Naive thymus-derived CD4-positive, alpha-beta T cell (primary cell): ENCODE results near the gene ACTN2. TPM values are rescaled to one million over a fixed set of nuclear protein-coding genes. Genes with fewer than 3 reads are reported as not detected.

Experiments used
- ATAC-seq: fragments of 150-1000 bp; cut with Tn5 transposase; 2 replicates; pipeline ENCODE4 v1.10.0; 2021; ENCODE audit warnings: mild to moderate bottlenecking, moderate library complexity
- CTCF ChIA-PET: fragments of 350-600 bp; sonication (Branson Sonifier 250); formaldehyde crosslinking; loops from one replicate; lab custom pipeline; 2021; ENCODE audit warnings: antibody characterized with exemption; lab: Charles Lee
- POLR2A ChIA-PET: fragments of 350-600 bp; sonication (Branson Sonifier 250); formaldehyde crosslinking; loops from one replicate; lab custom pipeline; 2021; ENCODE audit warnings: antibody characterized with exemption, inconsistent platforms; lab: Charles Lee
- DNase-seq, 9 donors: peaks; one replicate each; pipeline versions ENCODE4 v3.0.0 to v3.0.0-alpha.2; 2020 to 2022; ENCODE audit warnings: mixed read lengths in 1 of 9
- H3K27ac ChIP-seq: one replicate; pipeline ENCODE4 v1.7.0; 2013; ENCODE audit warnings: mild to moderate bottlenecking, low read depth, low read length, moderate library complexity
- H3K27me3 ChIP-seq, 2 donors: one replicate each; pipeline ENCODE4 v1.7.0; 2013; ENCODE audit warnings: low read length in 2 of 2, mild to moderate bottlenecking in 2 of 2, moderate library complexity in 2 of 2; ENCODE audit not compliant: control insufficient read depth in 2 of 2, insufficient read depth in 2 of 2
- H3K36me3 ChIP-seq, 3 experiments: 1 replicate in 2 of 3; 2 replicates in 1 of 3; pipeline ENCODE4 v1.7.0; 2013; ENCODE audit warnings: low read length in 3 of 3, mild to moderate bottlenecking in 3 of 3, moderate library complexity in 1 of 3; ENCODE audit not compliant: insufficient read depth in 3 of 3, control insufficient read depth in 2 of 3
- H3K4me1 ChIP-seq, 2 donors: one replicate each; pipeline ENCODE4 v1.7.0; 2013; ENCODE audit warnings: low read length in 2 of 2, mild to moderate bottlenecking in 2 of 2, moderate library complexity in 1 of 2; ENCODE audit not compliant: control insufficient read depth in 2 of 2, insufficient read depth in 2 of 2
- H3K4me3 ChIP-seq: 2 replicates; pipeline ENCODE4 v1.7.0; 2013; ENCODE audit warnings: mild to moderate bottlenecking, low read length
- H3K9me3 ChIP-seq, 3 experiments: 1 replicate in 2 of 3; 2 replicates in 1 of 3; pipeline ENCODE4 v1.7.0; 2013; ENCODE audit warnings: low read length in 3 of 3; ENCODE audit not compliant: control insufficient read depth in 2 of 3
- H3K27ac Mint-ChIP-seq, 9 donors: one replicate each; pipeline ENCODE4 v1.8.0; 2020 to 2022; ENCODE audit warnings: mixed read lengths in 9 of 9, mild to moderate bottlenecking in 8 of 9, moderate library complexity in 5 of 9, inconsistent platforms in 2 of 9
- H3K27me3 Mint-ChIP-seq, 5 donors: one replicate each; pipeline ENCODE4 v1.8.0; 2021 to 2022; ENCODE audit warnings: mixed read lengths in 5 of 5, mild to moderate bottlenecking in 1 of 5
- H3K36me3 Mint-ChIP-seq, 5 donors: one replicate each; pipeline ENCODE4 v1.8.0; 2020 to 2022; ENCODE audit warnings: mixed read lengths in 5 of 5, mild to moderate bottlenecking in 3 of 5, inconsistent platforms in 1 of 5
- H3K4me1 Mint-ChIP-seq, 7 donors: one replicate each; pipeline ENCODE4 v1.8.0; 2020 to 2022; ENCODE audit warnings: mixed read lengths in 7 of 7, mild to moderate bottlenecking in 3 of 7, inconsistent platforms in 1 of 7
- H3K4me3 Mint-ChIP-seq, 10 donors: one replicate each; pipeline ENCODE4 v1.8.0; 2020 to 2022; ENCODE audit warnings: mild to moderate bottlenecking in 10 of 10, mixed read lengths in 10 of 10, moderate library complexity in 6 of 10, inconsistent platforms in 2 of 10
- H3K9me3 Mint-ChIP-seq, 11 donors: one replicate each; pipeline ENCODE4 v1.8.0; 2020 to 2022; ENCODE audit warnings: mixed read lengths in 11 of 11, mild to moderate bottlenecking in 4 of 11, inconsistent platforms in 1 of 11, moderate library complexity in 1 of 11
- intact Hi-C, 2 donors: fragments of 100-400 bp; cut with micrococcal nuclease; formaldehyde crosslinking; loops; one replicate each; pipeline ENCODE4 v1.15.1; 2023
- polyA plus RNA-seq, 2 donors: library from polyadenylated mRNA; unstranded; fragments of 300-500 nt; fragmentation: Illumina TruSeq; gene quantifications; one replicate each; pipeline ENCODE4 v1.2.3, GENCODE V29; 2021
- total RNA-seq, 6 experiments: library from RNA in 5 of 6; stranded (reverse) in 5 of 6; gene quantifications; 1 replicate in 5 of 6; 2 replicates in 1 of 6; pipeline ENCODE4 v1.2.3 and lab custom pipeline; 2021 to 2026

ACTN2 gene
- total and polyA plus RNA-seq, 7 experiments from 2014 or later = not detected

DNA sequence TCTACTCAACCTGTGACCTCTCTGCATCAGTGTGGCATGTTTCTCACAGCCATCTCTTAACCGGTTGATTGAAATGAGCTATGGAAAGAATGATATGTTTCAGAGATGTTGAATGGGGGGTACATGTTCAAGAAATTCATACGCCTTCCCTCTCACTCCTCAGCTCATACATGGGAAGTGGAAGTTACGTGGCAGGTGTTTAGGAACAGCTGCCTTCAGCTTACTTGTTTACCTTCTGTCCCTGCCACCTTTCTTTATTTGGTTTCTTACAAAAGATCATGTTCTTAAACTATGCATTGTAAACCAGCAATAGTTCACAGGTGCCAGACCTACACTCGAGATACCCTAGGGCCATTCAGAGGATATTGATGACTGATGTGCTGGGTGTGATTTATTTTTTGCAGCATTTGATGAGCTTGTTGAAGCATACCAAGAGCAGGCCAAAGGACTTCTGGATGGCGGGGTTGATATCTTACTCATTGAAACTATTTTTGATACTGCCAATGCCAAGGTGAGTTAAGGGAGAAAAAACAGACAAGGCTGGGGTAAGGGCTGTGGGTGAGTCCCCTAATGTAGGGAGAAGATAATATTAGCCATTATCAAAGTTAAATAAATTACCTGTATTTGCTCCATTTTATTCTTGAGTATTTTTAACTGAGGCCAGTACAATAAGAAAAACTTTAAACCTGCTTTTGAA lies 126.2 kb downstream of the ACTN2 start:
- H3K4me1 Mint-ChIP-seq = peaks cover 0 to 8% (median 0%) of the 10 kb centered on the region in 7 donors
- H3K36me3 Mint-ChIP-seq = peaks cover 24 to 77% (median 45%) of the 10 kb centered on the region in 5 donors
- H3K9me3 Mint-ChIP-seq = no peaks in the 10 kb centered on the region
- Histone ChIP-seq H3K27ac (no peak overlapping the region), H3K4me3 (no peak overlapping the region), H3K9me3 (no peaks in the 10 kb centered on the region), H3K4me1 (no peaks in the 10 kb centered on the region), H3K27me3 (no peaks in the 10 kb centered on the region), H3K36me3 (peaks cover 7 to 92% (median 32%) of the 10 kb centered on the region in 3 experiments)
- CTCF ChIA-PET = interaction anchor here (1.6 kb wide), 1 partner anchor 12 kb away, joined by 3 read pairs; no protein-coding TSS in a partner anchor
- ATAC-seq = no peak
- no peak overlapping the region for H3K4me3 Mint-ChIP-seq
- DNase-seq = no peak
- POLR2A ChIA-PET = interaction anchor here (0.9 kb wide), 1 partner anchor 18 kb away, joined by 3 read pairs; the partner anchor contains the start of gene MTR
- H3K27me3 Mint-ChIP-seq = no peaks in the 10 kb centered on the region
- intact Hi-C loops = no loop called here
- no peak overlapping the region for H3K27ac Mint-ChIP-seq

Other genes with a start within 250 kb of the ACTN2 start
- 100 to 1,000 TPM; 114 to 143 (median 134) TPM for gene LGALS8, start 162.5 kb upstream of the ACTN2 start, total RNA-seq
- 10 to 100 TPM; 41.3 to 45.0 TPM for gene LGALS8, start 162.5 kb upstream of the ACTN2 start, polyA plus RNA-seq
- gene HEATR1, start 82.0 kb upstream of the ACTN2 start, total RNA-seq = 10 to 100 TPM; 29.3 to 58.7 (median 45.8) TPM
- gene HEATR1, start 82.0 kb upstream of the ACTN2 start, polyA plus RNA-seq = 10 to 100 TPM; 14.2 to 14.6 TPM
- 10 to 100 TPM; 42.9 to 78.8 (median 49.4) TPM for gene MTR, start 108.8 kb downstream of the ACTN2 start, total RNA-seq
- gene MTR, start 108.8 kb downstream of the ACTN2 start, polyA plus RNA-seq = 10 to 100 TPM; 19.8 to 23.0 TPM